CD4-positive, alpha-beta T cell (primary cell): ENCODE results near the gene SND1. TPM values are rescaled to one million over a fixed set of nuclear protein-coding genes. Genes with fewer than 3 reads are reported as not detected.

Source experiments
- ATAC-seq: fragments of 200-7000 bp; cut with Tn5 transposase; one replicate; pipeline ENCODE4 v1.10.0; 2022; ENCODE audit warnings: mild to moderate bottlenecking; ENCODE audit not compliant: poor library complexity
- CTCF ChIA-PET: fragments of 350-600 bp; sonication (Branson Sonifier 250); formaldehyde crosslinking; loops from one replicate; lab custom pipeline; 2021; ENCODE audit warnings: antibody characterized with exemption, inconsistent platforms; lab: Charles Lee
- POLR2A ChIA-PET: fragments of 350-600 bp; sonication (Branson Sonifier 250); formaldehyde crosslinking; loops from one replicate; lab custom pipeline; 2021; ENCODE audit warnings: antibody characterized with exemption, inconsistent platforms; lab: Charles Lee
- DNase-seq, 14 experiments: peaks; one replicate each; pipeline ENCODE4 v3.0.0-alpha.2; 2013 to 2020; ENCODE audit warnings: mixed read lengths in 2 of 14
- H3K27ac ChIP-seq, 2 donors: one replicate each; pipeline versions ENCODE4 v1.5.1 to v1.7.0; 2013; ENCODE audit warnings: low read length in 2 of 2, low read depth in 1 of 2, mild to moderate bottlenecking in 1 of 2
- H3K27me3 ChIP-seq, 2 experiments: 1 replicate in 1 of 2; 2 replicates in 1 of 2; pipeline versions ENCODE4 v1.6.1 to v1.7.0; 2013; ENCODE audit warnings: low read length in 2 of 2, control low read depth in 1 of 2, mild to moderate bottlenecking in 1 of 2, moderate library complexity in 1 of 2; ENCODE audit not compliant: insufficient read depth in 2 of 2, control insufficient read depth in 1 of 2
- H3K36me3 ChIP-seq: one replicate; pipeline ENCODE4 v1.6.1; 2013; ENCODE audit warnings: low read length, control low read depth; ENCODE audit not compliant: insufficient read depth
- H3K4me1 ChIP-seq: one replicate; pipeline ENCODE4 v1.6.1; 2013; ENCODE audit warnings: low read length, control low read depth; ENCODE audit not compliant: insufficient read depth
- H3K4me3 ChIP-seq: one replicate; pipeline ENCODE4 v1.5.1; 2013; ENCODE audit warnings: mild to moderate bottlenecking, low read length, moderate library complexity
- H3K9me3 ChIP-seq, 2 experiments: 1 replicate in 1 of 2; 2 replicates in 1 of 2; pipeline versions ENCODE4 v1.6.1 to v1.7.0; 2013; ENCODE audit warnings: low read length in 2 of 2, mild to moderate bottlenecking in 2 of 2, control low read depth in 1 of 2, moderate library complexity in 1 of 2; ENCODE audit not compliant: control insufficient read depth in 1 of 2, insufficient read depth in 1 of 2
- H3K27ac Mint-ChIP-seq: one replicate; pipeline ENCODE4 v1.8.0; 2020; ENCODE audit warnings: mixed read lengths
- H3K27me3 Mint-ChIP-seq: one replicate; pipeline ENCODE4 v1.8.0; 2021; ENCODE audit warnings: mixed read lengths
- H3K36me3 Mint-ChIP-seq: one replicate; pipeline ENCODE4 v1.8.0; 2021; ENCODE audit warnings: low read depth, mixed read lengths
- H3K4me1 Mint-ChIP-seq: one replicate; pipeline ENCODE4 v1.8.0; 2021; ENCODE audit warnings: low read depth, mixed read lengths
- H3K4me3 Mint-ChIP-seq: one replicate; pipeline ENCODE4 v1.8.0; 2020; ENCODE audit warnings: mild to moderate bottlenecking, mixed read lengths
- H3K9me3 Mint-ChIP-seq: one replicate; pipeline ENCODE4 v1.8.0; 2020; ENCODE audit warnings: mixed read lengths
- CTCF ChIP-seq: fragments of 200-600 bp; IDR thresholded peaks from one replicate; pipeline ENCODE4 v1.8.0; 2022; ENCODE audit warnings: antibody characterized with exemption, mild to moderate bottlenecking
- intact Hi-C, 2 experiments: fragments of 100-400 bp; cut with DNase I in 1 of 2; cut with micrococcal nuclease in 1 of 2; formaldehyde crosslinking; loops; one replicate each; pipeline versions ENCODE4 v1.15.1 to v1.9.0; 2023 to 2025; cut with DNase I, micrococcal nuclease
- total RNA-seq, 174 experiments: library from RNA in 2 of 174; stranded (reverse) in 2 of 174; gene quantifications; one replicate each; pipeline ENCODE4 v1.2.3 and lab custom pipeline; 2021 to 2026

SND1 gene
- total RNA-seq, 2 experiments from 2014 or later: 104 to 113 TPM

- ATAC-seq (no peak), DNase-seq (no peak)
- no peak overlapping the region for H3K4me3 Mint-ChIP-seq
- no peaks in the 10 kb centered on the region for H3K9me3 ChIP-seq
- intact Hi-C loops: no loop called here
- no peak overlapping the region for H3K4me3 ChIP-seq
- POLR2A ChIA-PET: no interaction called here
- peaks cover under 1% of the 10 kb centered on the region for H3K4me1 ChIP-seq
- H3K27me3 ChIP-seq: no peaks in the 10 kb centered on the region
- no peak for TF ChIP-seq CTCF
- H3K27ac ChIP-seq: no peak overlapping the region
- CTCF ChIA-PET: no interaction called here
- H3K4me1 Mint-ChIP-seq: no peaks in the 10 kb centered on the region
- H3K36me3 Mint-ChIP-seq: no peaks in the 10 kb centered on the region
- H3K9me3 Mint-ChIP-seq: no peaks in the 10 kb centered on the region
- no peaks in the 10 kb centered on the region for H3K27me3 Mint-ChIP-seq
- H3K27ac Mint-ChIP-seq: no peak overlapping the region
- H3K36me3 ChIP-seq: no peaks in the 10 kb centered on the region
Measured at GRCh38 chr7:127880454-127880853, 228.5 kb downstream of the SND1 start.

- CTCF ChIA-PET: no interaction called here
- ATAC-seq (no peak), DNase-seq (no peak)
- TF ChIP-seq CTCF: no peak
- no peaks in the 10 kb centered on the region for H3K36me3 ChIP-seq
- no peaks in the 10 kb centered on the region for H3K9me3 Mint-ChIP-seq
- H3K27me3 Mint-ChIP-seq: no peaks in the 10 kb centered on the region
- no peak overlapping the region for H3K4me3 ChIP-seq
- peaks cover 5% of the 10 kb centered on the region for H3K36me3 Mint-ChIP-seq
- H3K27me3 ChIP-seq: no peaks in the 10 kb centered on the region
- H3K4me1 ChIP-seq: no peaks in the 10 kb centered on the region
- no peaks in the 10 kb centered on the region for H3K4me1 Mint-ChIP-seq
- H3K4me3 Mint-ChIP-seq: no peak overlapping the region
- no peak overlapping the region for H3K27ac ChIP-seq
- no peaks in the 10 kb centered on the region for H3K9me3 ChIP-seq
- POLR2A ChIA-PET: no interaction called here
- intact Hi-C loops: no loop called here
- no peak overlapping the region for H3K27ac Mint-ChIP-seq
Measured at GRCh38 chr7:127881564-127881963, 229.6 kb downstream of the SND1 start.

- H3K4me1 ChIP-seq: no peaks in the 10 kb centered on the region
- no peak overlapping the region for H3K4me3 Mint-ChIP-seq
- TF ChIP-seq CTCF: no peak
- H3K4me3 ChIP-seq: no peak overlapping the region
- H3K27ac Mint-ChIP-seq: no peak overlapping the region
- no peak for ATAC-seq
- DNase-seq: no peak
- H3K4me1 Mint-ChIP-seq: no peaks in the 10 kb centered on the region
- H3K9me3 ChIP-seq: no peaks in the 10 kb centered on the region
- no peaks in the 10 kb centered on the region for H3K27me3 ChIP-seq
- ChIA-PET POLR2A (no interaction called here), CTCF (no interaction called here)
- H3K27me3 Mint-ChIP-seq: no peaks in the 10 kb centered on the region
- intact Hi-C loops: no loop called here
- no peak overlapping the region for H3K27ac ChIP-seq
- no peaks in the 10 kb centered on the region for H3K36me3 ChIP-seq
- no peaks in the 10 kb centered on the region for H3K9me3 Mint-ChIP-seq
- peaks cover 14% of the 10 kb centered on the region for H3K36me3 Mint-ChIP-seq
Measured at GRCh38 chr7:127882313-127882920, 230.4 kb downstream of the SND1 start.
